Gastrocnemius medialis (tissue), 4 donors: ENCODE measurements around the gene FFAR1.

Experiments
- POLR2A ChIP-seq, 2 donors: fragments of 450-650 bp; IDR thresholded peaks; one replicate each; pipeline ENCODE4 v1.6.1; 2017; ENCODE audit warnings: antibody characterized with exemption in 2 of 2, mild to moderate bottlenecking in 2 of 2, moderate library complexity in 2 of 2
- TF ChIP-seq, protein P1 (sequence below), 5 experiments: fragments of 450-650 bp in 3 of 5; fragments of 200-600 bp in 2 of 5; sonication (generic) in 2 of 5; IDR thresholded peaks in 4 of 5; conservative IDR thresholded peaks in 1 of 5; 1 replicate in 4 of 5; 2 replicates in 1 of 5; pipeline ENCODE4 v1.5.1; 2016 to 2019; ENCODE audit warnings: antibody characterized with exemption in 5 of 5, mild to moderate bottlenecking in 3 of 5, moderate library complexity in 3 of 5

DNA sequence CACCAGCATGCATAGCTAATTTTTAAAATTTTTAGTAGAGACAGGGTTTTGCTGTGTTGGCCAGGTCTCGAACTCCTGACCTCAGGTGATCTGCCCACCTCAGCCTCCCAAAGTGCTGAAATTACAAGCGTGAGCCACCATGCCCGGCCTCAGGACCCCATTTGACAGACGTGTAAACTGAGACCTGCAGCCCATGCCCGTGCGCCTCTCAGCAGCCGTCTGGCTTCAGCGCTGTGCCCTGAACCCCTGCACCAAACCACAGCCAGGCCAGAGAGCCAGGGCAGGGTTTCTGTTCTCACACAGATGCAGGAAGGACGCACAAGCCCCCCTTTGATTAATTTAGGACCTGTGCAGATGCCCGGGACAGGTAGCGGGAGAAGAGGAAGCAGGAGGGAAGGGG is 7.3 kb upstream of the FFAR1 start:
- TF ChIP-seq POLR2A (IDR thresholded peaks at IDR 0.05): no peak
- TF ChIP-seq, protein P1, sequence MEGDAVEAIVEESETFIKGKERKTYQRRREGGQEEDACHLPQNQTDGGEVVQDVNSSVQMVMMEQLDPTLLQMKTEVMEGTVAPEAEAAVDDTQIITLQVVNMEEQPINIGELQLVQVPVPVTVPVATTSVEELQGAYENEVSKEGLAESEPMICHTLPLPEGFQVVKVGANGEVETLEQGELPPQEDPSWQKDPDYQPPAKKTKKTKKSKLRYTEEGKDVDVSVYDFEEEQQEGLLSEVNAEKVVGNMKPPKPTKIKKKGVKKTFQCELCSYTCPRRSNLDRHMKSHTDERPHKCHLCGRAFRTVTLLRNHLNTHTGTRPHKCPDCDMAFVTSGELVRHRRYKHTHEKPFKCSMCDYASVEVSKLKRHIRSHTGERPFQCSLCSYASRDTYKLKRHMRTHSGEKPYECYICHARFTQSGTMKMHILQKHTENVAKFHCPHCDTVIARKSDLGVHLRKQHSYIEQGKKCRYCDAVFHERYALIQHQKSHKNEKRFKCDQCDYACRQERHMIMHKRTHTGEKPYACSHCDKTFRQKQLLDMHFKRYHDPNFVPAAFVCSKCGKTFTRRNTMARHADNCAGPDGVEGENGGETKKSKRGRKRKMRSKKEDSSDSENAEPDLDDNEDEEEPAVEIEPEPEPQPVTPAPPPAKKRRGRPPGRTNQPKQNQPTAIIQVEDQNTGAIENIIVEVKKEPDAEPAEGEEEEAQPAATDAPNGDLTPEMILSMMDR (IDR thresholded peaks at IDR 0.05 in 4 of 5, conservative IDR thresholded peaks at IDR 0.05 in 1 of 5): no peak
